ENCODE results near the gene AKT2.

- TF ChIP-seq CTCF (IDR thresholded peaks at IDR 0.05) (no peak), EP300 (IDR thresholded peaks at IDR 0.05) (no peak), POLR2A (IDR thresholded peaks at IDR 0.05) (no peak), POLR2AphosphoS5 (IDR thresholded peaks at IDR 0.05) (no peak)
Measured at GRCh38 chr19:40229926-40230417, 55.2 kb downstream of the AKT2 start.

Data from gastroesophageal sphincter (tissue), 3 donors.